Posterior vena cava (tissue), 2 donors: Measurements from ENCODE around the gene BAZ2B. TPM values are rescaled to one million over a fixed set of nuclear protein-coding genes. Genes with fewer than 3 reads are reported as not detected.
"Not testable (repeated sequence)": the region's sequence is repeated elsewhere in the genome, so short reads cannot be mapped to it uniquely, and the experiment has no call there.

ENCODE experiments used
- DNase-seq: peaks from one replicate; pipeline ENCODE4 v3.0.0-alpha.2; 2020; ENCODE audit warnings: low spot score
- intact Hi-C, 2 donors: fragments of 100-400 bp; cut with DNase I; formaldehyde crosslinking; loops; one replicate each; pipeline versions ENCODE4 v1.14.1 to v1.14.2; 2022 to 2023
- total RNA-seq, 2 donors: library from RNA; stranded (reverse); fragmentation: NEBNext Ultra II Directional; extraction: Animal tissue kit (Norgen Biotek cat#: 25700); gene quantifications; one replicate each; pipeline ENCODE4 v1.2.1, GENCODE V29; 2021
- donor health status: DM: yes; HTN: yes; CAD: no.
- donor health status: DM: yes; HTN: yes; CAD: no.

BAZ2B gene
- total RNA-seq, 2 donors from 2014 or later, result 63.2 to 66.7 TPM

DNA sequence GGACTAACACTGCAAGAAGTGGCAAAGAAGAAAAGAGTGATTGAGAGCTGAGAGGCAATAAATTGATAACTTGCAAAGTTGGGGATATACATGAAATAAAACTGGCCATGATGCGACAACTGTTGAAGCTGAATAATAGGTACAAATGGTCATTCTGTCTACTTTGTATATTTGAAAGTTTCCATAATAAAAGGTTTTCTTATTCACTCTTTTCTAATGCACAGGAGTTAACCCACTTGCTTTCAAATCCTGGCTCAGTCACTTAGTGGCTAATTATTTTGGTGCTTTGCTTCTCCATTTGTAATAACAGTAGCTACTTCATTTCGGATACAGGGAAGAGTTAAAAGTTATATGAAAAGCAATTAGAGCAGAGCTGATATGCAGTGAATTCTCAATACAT, 170.1 kb downstream of the BAZ2B start:
- no peak for DNase-seq
- intact Hi-C loops, result no loop called here

DNA sequence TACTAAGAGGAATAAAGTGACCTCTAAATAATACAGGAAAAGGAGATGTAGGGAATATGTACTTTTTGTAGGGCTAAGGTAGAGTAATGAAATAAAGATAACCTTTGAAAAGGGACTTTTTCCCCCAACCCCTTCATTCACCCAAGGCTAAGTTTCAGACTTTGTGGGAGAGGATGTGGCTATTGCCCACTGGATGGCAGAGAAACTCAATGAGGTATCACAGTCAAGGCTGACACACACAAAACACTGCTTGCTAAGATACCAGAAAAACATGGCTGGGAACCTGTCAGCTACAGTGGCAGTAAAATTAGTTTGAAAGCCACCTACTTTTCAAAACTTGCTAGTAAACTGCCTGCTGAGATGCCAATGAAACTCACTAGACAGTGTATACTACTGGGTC, 171.0 kb downstream of the BAZ2B start:
- no peak for DNase-seq
- intact Hi-C loops, result no loop called here

DNA sequence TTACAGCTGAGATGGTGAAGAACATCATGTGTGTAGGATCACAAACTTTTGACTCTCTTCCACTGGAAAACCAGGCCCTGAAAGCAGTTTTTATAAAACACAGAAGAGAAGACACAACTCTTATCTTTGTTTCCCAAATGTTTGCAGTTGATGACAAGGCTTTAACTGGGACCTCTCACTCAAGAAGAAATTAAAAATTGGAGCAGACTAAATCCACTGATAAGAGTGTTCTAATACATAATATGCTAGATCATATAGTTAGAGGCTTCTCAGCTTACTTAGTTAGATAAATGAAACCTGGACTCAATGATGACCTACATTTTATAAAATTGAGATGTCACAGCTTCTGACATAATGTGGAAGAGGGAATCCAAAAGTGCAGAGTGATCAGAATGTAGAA, 171.6 kb downstream of the BAZ2B start:
- intact Hi-C loops, result loop anchor here in 1 of 2 donors (1.0 kb wide), 1 partner anchor 12 kb away; no protein-coding TSS in a partner anchor
- DNase-seq, result no peak

DNA sequence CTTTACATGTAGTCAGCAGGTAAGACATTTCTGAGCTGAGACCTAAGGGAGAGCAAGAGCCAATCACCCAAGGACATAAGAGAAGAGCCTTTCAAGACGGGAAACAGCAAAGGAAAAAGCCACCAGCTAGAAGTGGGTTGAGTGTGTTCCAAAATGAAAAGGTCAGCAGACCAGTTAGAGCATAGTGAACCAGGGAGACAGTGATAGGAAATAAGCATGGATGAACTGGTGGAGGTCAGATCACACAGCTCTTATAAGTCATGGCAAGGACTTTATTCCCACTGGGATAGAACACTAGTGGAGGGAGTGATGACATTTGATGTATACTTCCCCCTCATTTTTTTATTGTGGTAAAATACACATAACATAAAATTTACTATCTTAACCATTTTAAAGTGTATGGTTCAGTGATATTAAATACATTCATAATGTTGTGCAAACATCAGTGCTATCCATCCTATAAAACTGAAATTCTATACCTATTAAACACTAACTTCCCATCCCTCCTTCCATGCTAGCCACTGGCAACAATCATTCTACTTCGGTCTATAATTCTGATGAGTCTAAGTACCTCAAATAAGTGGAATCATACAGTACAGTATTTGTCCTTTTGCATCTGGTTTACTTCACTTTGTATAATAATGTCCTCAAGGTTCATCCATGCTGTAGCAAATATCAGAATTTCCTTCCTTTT, 174.0 kb downstream of the BAZ2B start:
- no peak for DNase-seq
- intact Hi-C loops, result no loop called here

DNA sequence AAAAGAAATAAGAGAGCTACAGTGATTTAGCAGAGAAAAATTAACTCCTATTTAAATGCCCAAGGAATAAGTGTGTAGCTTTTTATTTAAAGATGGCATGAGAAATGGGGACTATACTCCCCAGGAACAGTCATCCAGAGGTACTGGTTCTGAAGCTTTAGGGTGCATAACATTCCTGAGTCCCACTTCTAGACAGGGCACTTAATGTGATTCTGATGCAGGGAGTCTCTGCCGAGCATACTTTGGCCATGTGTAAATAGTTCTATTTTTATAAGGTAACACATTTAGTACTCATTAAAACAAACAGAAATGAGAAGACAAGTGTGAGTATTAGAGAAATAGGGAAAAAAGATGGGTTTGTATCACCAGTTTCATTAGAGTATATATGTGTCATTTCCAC, 175.2 kb downstream of the BAZ2B start:
- DNase-seq, result no peak
- intact Hi-C loops, result no loop called here

DNA sequence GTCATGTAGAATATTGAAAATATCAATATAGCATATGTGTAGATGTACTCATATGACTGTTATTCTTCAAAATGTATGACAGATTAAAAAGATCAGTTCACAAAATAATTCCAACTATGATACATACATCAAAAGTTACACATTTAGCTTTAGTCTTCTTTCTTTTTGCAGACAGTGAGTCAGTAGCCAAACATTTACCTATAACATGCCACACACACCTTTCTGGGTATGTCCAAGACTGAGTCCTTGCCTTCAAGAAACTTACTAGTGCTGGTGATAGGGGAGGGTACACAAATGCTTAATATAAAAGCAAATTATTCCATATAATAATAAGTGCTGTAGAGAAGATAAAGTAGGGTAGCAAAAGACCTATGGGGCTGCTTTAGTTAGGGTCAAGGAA, 176.9 kb downstream of the BAZ2B start:
- intact Hi-C loops, result no loop called here
- DNase-seq, result no peak

DNA sequence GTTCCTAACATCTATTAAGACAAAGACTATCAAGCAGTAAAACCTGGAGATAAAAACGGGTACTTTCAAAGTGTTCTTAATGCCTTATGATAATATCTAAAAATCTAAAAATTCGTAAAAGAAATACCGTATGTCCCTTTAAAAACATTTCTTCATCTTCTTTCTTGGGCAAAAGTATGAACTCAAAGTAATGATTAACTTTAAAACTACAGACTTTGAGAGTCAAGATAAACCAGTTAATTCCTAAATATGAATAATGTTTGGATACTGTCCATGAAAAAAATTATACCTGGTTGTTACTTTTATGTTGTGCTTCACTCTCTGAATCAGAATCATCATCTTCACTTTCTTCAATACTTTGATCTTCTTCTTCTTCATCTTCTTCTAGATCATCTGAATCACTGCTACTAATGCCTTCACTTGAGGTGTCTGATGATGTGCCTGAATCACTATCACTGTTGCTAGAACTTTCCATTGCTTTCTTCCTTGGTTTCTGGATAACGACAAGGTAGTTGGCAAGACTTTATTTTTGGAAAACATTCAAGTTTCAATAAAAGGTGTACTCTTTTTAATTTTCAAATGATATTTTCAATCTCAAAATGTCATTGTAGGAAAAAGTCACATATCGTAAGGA, 177.5 kb downstream of the BAZ2B start:
- no peak for DNase-seq
- intact Hi-C loops, result no loop called here

DNA sequence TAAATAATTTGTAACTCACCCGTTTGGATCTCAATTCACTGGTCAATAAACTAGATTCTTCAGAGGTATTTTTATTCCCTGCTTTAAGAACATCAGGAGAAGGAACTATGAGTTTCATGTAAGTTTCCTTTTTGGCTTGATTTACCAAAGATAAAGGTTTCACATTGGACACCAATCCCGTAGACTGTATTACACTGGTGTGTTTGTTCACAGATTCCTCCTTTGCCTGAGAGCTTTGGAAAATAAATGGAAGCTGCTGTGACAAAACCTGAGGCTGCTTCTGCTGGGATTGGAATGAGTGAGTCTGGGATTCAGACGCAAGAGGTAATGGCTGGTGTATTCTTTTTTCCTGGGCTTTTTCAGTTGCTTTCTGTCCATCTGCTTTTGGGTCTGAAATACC, 178.1 kb downstream of the BAZ2B start:
- intact Hi-C loops, result no loop called here
- no peak for DNase-seq

DNA sequence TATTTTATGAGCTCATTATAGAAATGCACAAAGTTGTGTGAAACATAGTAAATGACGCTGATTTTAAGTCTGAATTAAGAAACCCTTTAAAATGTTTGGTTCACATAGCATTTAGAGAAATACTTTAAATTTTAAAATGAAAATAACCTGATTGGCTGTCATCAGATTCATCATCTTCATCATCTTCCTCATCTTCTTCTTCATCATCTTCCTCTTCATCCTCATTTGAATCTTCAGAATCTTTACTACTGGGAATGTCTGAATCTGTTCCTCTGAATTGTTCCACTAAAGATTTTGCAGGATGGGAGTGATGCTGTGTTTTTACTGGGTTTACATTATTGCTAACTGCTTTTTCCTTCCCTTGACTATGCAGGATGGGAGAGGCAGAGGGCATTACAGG, 183.7 kb downstream of the BAZ2B start:
- DNase-seq, result no peak
- intact Hi-C loops, result no loop called here

DNA sequence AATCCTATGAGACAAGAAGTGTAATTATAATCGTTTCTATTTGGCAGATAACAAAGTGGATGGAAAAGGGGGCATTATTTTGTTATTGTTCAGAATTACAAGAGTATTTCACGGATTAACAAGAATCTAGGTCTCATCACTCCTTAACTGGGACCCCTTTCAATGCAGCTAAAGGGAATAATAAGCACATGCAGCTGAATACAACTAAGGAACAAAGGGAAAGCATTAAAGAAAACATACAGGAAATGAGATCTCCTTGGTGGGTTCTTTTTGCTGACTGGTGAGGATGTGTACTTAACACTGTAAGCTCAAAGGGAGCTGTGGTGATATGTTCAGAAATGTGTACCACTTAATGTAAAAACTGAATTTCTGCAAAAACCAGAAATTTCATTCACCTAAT, 189.3 kb downstream of the BAZ2B start:
- DNase-seq, result no peak
- intact Hi-C loops, result no loop called here

DNA sequence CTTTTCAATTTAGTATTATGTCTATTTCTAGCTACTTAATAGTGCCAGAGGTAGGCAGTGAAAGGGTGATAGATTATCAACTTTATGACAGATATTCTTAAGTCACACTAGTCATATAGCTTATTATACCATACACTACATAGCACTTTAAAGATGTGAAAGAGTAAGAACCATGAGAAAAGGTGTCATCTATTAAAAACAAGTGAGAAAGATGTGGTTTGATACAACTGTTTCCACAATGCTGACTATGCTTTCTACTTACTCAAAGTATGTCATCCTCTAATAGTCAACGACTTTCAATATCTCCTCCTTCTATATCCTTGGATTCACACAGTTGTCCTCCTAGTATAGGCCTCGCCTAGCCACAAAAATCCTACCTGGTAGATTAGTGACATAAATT, 196.9 kb downstream of the BAZ2B start:
- DNase-seq, result no peak
- intact Hi-C loops, result no loop called here

DNA sequence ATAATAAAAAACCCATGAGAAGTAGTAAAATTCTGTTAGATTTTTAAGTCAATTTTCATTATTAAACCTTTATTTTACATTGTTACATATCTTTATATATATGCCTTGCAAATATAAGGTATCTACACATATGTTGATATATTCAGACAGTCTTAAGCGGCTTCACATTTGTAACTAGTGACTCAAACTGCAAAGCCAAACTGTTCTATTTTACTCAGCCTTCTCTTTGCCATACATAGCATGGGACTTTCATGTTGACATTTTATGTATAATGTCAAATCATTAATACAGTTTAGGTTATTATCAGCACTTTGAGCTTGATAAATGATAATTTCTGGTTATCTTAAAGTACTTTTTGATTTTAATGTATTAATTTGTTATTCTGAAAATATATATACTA, 204.9 kb downstream of the BAZ2B start:
- DNase-seq, result no peak
- intact Hi-C loops, result no loop called here

DNA sequence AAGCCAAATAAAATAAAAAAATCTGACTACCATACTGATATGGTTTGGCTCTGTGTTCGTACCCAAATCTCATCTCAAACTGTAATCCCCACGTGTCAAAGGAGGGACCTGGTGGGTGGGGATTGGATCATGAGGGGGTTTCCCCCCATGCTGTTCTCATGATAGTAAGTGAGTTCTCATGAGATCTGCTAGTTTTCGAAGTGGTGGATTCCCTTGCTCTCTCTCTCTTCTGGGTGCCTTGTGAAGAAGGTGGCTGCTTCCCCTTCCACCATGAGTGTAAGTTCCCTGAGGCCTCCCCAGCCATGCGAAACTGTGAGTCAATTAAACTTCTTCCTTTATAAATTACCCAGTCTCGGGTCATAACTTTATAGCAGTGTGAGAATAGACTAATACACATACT, 206.1 kb downstream of the BAZ2B start:
- intact Hi-C loops, result no loop called here
- no peak for DNase-seq

DNA sequence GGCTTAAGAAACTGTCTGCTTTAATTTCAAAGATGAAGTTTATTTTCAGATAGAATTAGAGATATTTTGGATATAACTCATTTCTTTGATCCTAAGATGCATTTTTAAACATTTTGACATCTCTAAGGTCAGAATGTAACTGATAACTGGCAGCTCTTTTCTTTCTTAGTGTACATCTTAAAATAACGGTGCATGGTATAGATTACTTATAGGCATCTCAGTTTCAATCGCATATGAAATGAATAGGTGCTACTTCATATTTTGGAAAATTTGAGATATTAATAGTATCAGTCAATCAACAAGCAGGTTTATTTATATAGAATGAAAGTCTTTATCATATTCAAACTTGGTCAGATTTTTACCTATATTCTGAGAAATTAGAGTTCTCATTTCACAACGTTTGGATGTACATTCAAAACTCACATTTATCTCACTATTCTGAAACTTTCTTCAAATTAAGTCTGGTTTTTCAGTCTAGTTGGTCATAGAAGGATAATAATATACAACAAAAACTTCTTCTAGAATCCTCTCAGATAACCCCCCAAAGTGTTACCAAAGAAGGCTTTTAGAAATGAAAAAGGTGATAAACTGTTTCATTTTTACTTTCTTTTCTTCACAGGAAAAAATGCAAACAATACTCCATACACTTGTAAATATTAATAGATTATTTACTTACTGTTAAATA, 207.1 kb downstream of the BAZ2B start:
- no peak for DNase-seq
- intact Hi-C loops, result no loop called here

DNA sequence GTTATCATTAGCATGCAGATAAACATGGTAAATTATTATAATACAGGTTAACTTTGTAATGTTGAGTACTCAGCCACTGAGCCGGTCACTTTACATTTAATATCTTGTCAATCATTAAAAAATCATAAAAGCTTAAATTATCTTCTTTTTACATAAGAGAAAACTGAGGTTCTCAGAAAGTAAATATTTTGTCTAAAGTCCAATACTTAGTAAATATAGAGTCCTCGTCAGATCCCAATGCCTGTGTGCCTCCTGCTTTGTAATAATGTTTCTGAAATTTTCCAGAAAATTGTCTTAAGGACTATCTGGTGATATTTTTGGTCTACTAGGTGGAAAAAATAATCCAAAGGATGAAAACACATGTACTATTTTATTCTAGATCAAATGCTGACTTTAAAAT, 213.6 kb downstream of the BAZ2B start:
- no peak for DNase-seq
- intact Hi-C loops, result no loop called here

DNA sequence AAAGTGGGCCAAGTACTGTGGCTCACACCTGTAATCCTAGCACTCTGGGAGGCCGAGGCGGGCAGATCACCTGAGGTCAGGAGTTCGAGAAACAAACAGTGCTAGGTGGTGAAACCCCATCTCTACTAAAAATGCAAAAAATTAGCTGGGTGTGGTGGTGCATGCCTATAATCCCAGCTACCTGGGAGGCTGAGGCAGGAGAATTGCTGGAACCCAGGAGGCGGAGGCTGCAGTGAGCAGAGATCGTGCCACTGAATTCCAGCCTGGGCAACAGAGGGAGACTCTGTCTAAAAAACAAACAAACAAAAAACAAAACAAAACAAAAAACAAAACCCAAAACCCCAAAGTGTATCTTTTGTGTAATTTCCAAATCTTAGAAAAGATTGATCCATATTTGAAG, 214.2 kb downstream of the BAZ2B start:
- intact Hi-C loops, DNase-seq: not testable (repeated sequence)

DNA sequence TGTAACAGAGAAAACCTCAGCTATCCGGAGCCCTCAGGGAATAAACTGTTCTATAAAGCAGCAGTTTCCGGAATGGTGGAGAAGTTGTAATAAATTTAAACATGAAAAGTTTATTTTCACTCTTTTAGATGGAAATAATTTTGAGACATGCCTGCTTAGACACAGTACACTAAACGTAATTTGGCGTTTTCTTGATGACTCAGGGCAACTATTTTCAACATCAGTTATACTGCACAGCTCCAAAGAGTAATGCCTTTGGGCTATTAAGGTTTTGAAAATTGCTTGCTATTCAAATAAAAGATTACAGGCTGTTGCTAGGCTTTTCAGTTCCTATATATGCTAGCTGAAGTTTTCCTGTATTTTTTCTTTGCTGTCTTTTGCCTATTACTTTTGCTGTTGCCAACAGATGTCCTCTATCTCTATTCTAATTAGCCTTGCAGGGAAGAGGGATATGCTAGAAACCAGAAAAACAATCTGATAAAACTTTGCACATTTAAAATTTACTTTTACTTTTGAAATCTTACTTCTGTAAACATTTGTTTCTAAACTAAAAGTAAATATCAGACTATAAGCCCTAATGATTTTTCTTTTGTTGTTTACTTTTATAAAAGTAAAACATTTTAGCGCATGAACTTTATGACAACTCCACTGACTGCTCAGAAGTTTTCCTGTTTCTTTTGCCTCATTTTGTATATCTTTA, 216.5 kb downstream of the BAZ2B start:
- intact Hi-C loops, result no loop called here
- DNase-seq, result no peak

DNA sequence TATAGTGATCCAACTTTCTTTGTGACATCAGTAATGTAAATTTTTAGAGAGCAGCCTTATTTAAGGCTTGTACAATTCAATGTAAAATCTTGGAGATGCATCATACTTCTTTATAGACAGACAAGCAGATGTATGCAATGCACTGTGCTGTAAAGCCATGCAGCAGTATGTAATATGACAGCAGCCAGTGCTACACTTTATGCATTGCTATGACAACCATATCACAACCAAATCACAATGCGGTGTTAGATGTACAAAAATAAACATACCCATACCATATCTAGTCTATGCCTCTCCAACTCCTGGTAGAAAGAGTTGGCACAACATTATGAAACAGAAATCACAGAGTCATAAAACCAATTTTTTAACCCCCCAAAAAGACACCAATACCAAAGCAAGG, 219.5 kb downstream of the BAZ2B start:
- no peak for DNase-seq
- intact Hi-C loops, result no loop called here

DNA sequence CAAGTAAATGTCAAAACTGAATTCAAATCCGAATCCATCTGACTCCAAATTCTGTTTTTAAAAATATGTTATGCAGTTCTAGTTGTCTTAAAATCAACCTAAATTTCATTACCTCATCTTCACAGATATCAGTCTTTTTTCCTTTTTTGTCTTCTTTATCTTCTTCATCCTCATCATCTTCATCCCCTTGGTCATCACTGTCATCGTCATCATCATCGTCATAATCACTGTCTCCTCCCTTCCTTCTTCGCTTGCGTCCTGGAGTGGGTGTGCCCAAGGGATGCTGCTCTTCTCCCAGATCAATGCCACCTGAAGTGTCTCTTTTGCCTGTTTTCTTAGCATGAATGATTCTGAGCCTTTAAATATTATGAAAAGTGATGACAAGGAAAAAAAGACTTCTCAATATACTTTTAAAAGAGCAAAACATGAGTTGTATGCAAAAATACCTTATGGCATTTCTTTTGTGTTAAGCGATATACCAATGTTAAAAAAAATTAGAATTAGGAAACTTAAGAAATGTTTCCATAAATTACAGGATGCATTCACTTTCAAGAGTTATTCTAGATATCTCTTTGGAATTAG, 233.8 kb downstream of the BAZ2B start:
- no peak for DNase-seq
- intact Hi-C loops, result no loop called here

DNA sequence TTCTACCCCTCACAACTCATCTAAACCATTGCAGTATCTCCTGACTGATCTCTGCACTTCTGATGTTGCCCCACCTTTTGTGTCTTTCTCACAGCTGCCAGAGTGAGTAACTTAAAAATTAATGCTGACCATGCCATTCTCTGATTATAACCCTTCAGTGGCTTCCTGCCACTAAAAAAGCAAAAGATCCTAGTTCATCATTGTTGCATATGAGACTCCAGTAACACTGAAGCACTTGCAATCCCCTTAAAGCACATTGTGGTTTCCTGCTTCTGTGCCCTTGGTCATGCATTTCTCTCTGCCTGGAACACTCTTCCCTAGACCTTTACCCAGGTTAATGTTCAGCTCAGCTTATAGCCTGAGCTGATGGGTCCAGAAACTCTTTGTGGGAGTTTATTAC, 234.8 kb downstream of the BAZ2B start:
- intact Hi-C loops, result no loop called here
- no peak for DNase-seq
